Rectal smooth muscle tissue (tissue), 1 donor: ENCODE data around the gene SH3TC2.
A peak's percentile ranks its signal among the peaks of the same experiment; 100 is the strongest.

Experiments
- H3K27ac ChIP-seq: one replicate; pipeline ENCODE4 v1.7.0; 2013; ENCODE audit warnings: low read depth, low read length, inconsistent platforms
- H3K27me3 ChIP-seq: one replicate; pipeline ENCODE4 v1.7.0; 2013; ENCODE audit warnings: low read length; ENCODE audit not compliant: control insufficient read depth, insufficient read depth
- H3K36me3 ChIP-seq: one replicate; pipeline ENCODE4 v1.7.0; 2013; ENCODE audit warnings: low read length; ENCODE audit not compliant: control insufficient read depth, insufficient read depth
- H3K4me1 ChIP-seq: one replicate; pipeline ENCODE4 v1.7.0; 2013; ENCODE audit warnings: low read length; ENCODE audit not compliant: control insufficient read depth, insufficient read depth
- H3K4me3 ChIP-seq: one replicate; pipeline ENCODE4 v1.7.0; 2013; ENCODE audit warnings: low read length
- H3K9ac ChIP-seq: one replicate; pipeline ENCODE4 v1.7.0; 2013; ENCODE audit warnings: low read length

SH3TC2 gene

GRCh38 chr5:148972396-148972795, 90.5 kb downstream of the SH3TC2 start:
- H3K27ac ChIP-seq, result no peak overlapping the region
- no peaks in the 10 kb centered on the region for H3K36me3 ChIP-seq
- H3K4me3 ChIP-seq, result no peak overlapping the region
- H3K27me3 ChIP-seq, result no peaks in the 10 kb centered on the region
- H3K4me1 ChIP-seq, result no peaks in the 10 kb centered on the region
- H3K9ac ChIP-seq, result no peak overlapping the region

GRCh38 chr5:148970876-148971275, 92.0 kb downstream of the SH3TC2 start:
- H3K4me1 ChIP-seq, result no peaks in the 10 kb centered on the region
- H3K27ac ChIP-seq, result no peak overlapping the region
- H3K27me3 ChIP-seq, result no peaks in the 10 kb centered on the region
- no peaks in the 10 kb centered on the region for H3K36me3 ChIP-seq
- H3K9ac ChIP-seq, result no peak overlapping the region
- no peak overlapping the region for H3K4me3 ChIP-seq

- no peak overlapping the region for H3K9ac ChIP-seq
- H3K27ac ChIP-seq, result peak overlapping the region; percentile 42
- no peaks in the 10 kb centered on the region for H3K4me1 ChIP-seq
- no peak overlapping the region for H3K4me3 ChIP-seq
- H3K36me3 ChIP-seq, result no peaks in the 10 kb centered on the region
- H3K27me3 ChIP-seq, result no peaks in the 10 kb centered on the region
These were observed 92.6 kb downstream of the SH3TC2 start for GRCh38 chr5:148970228-148970627.

- no peaks in the 10 kb centered on the region for H3K36me3 ChIP-seq
- no peak overlapping the region for H3K27ac ChIP-seq
- H3K9ac ChIP-seq, result no peak overlapping the region
- H3K4me1 ChIP-seq, result no peaks in the 10 kb centered on the region
- no peak overlapping the region for H3K4me3 ChIP-seq
- H3K27me3 ChIP-seq, result no peaks in the 10 kb centered on the region
These were observed 93.6 kb downstream of the SH3TC2 start for GRCh38 chr5:148969291-148969690.

- no peaks in the 10 kb centered on the region for H3K36me3 ChIP-seq
- H3K4me1 ChIP-seq, result no peaks in the 10 kb centered on the region
- no peak overlapping the region for H3K27ac ChIP-seq
These were observed 94.6 kb downstream of the SH3TC2 start for GRCh38 chr5:148968311-148968710.

DNA sequence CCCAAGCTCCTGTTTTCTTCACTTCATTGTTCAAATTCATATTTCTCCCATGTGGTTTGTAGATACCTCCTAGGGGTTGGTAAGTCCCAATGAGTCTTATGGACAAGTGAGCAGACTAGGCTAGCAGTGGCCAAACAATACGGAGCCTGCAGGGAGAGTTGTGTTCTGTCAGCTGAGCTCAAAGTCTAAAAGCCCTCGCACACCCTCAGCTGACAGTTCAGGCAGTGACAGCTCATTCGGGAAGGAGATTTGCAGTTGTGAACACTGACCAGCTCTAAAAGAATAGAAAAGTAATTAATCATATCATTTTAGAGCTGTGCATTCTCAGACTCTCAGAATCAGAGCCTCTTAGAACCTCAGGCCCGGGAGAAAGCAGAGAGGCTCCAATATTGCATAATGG, 95.1 kb downstream of the SH3TC2 start:
- Histone ChIP-seq H3K4me1 (no peaks in the 10 kb centered on the region), H3K36me3 (no peaks in the 10 kb centered on the region), H3K27me3 (no peaks in the 10 kb centered on the region), H3K4me3 (no peak overlapping the region), H3K9ac (no peak overlapping the region), H3K27ac (no peak overlapping the region)

More at GRCh38 chr5:148968311-148968710, 94.6 kb downstream of the SH3TC2 start:
- no peak overlapping the region for H3K9ac ChIP-seq
- H3K27me3 ChIP-seq, result no peaks in the 10 kb centered on the region
- H3K4me3 ChIP-seq, result no peak overlapping the region

DNA sequence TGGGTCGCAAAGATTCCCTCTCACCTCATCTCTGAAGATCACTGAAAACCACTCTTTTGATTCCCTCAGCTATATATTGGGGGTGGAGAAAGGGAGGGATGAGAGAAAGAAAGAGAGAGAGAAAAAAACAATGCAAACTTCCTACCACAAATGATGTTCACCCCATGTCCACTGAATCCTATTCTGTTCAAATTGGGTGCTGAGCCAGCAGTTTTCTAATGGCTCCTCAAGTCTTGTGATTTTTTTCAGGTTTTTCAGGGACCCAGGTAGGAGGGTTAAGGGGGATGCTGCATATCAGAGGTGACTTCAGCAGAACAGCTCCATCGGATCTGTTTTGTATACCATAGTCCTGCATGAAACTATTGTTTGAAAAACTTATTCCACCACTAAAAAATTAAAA, 95.9 kb downstream of the SH3TC2 start:
- no peak overlapping the region for H3K27ac ChIP-seq
- no peaks in the 10 kb centered on the region for H3K4me1 ChIP-seq
- H3K4me3 ChIP-seq, result no peak overlapping the region
- no peaks in the 10 kb centered on the region for H3K27me3 ChIP-seq
- H3K9ac ChIP-seq, result no peak overlapping the region
- no peaks in the 10 kb centered on the region for H3K36me3 ChIP-seq

DNA sequence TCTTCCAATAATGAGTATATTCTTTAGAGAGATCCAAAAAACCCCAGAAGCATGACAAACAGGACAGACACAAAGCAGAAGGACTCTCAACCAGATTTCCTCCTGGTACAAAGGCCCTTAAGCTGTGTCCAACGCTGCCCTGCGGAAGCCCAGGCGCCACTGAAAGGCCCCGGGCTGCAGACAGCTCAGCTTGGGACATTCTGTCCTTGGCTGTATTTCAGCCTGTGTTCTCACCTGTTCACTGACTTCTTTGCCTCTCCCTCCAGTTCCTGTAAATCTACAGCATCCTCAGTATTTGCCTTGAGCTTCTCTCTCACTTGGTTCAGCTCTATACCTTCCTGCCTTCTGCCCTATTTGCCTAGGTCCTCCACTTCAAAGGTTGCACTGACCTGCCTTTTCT, 96.5 kb downstream of the SH3TC2 start:
- Histone ChIP-seq H3K27me3 (no peaks in the 10 kb centered on the region), H3K27ac (peak overlapping the region; percentile 16), H3K4me3 (no peak overlapping the region), H3K9ac (no peak overlapping the region), H3K36me3 (no peaks in the 10 kb centered on the region), H3K4me1 (no peaks in the 10 kb centered on the region)

GRCh38 chr5:148965511-148966265, 97.2 kb downstream of the SH3TC2 start:
- H3K4me1 ChIP-seq, result no peaks in the 10 kb centered on the region
- H3K9ac ChIP-seq, result no peak overlapping the region
- no peak overlapping the region for H3K4me3 ChIP-seq
- no peaks in the 10 kb centered on the region for H3K36me3 ChIP-seq
- H3K27me3 ChIP-seq, result no peaks in the 10 kb centered on the region
- H3K27ac ChIP-seq, result peak overlapping the region; percentile 16

GRCh38 chr5:148963664-148964063, 99.2 kb downstream of the SH3TC2 start:
- Histone ChIP-seq H3K36me3 (no peaks in the 10 kb centered on the region), H3K27me3 (no peaks in the 10 kb centered on the region), H3K9ac (no peak overlapping the region), H3K4me1 (no peaks in the 10 kb centered on the region), H3K4me3 (no peak overlapping the region), H3K27ac (no peak overlapping the region)

- H3K36me3 ChIP-seq, result no peaks in the 10 kb centered on the region
- no peaks in the 10 kb centered on the region for H3K27me3 ChIP-seq
- H3K9ac ChIP-seq, result no peak overlapping the region
- H3K27ac ChIP-seq, result no peak overlapping the region
- no peak overlapping the region for H3K4me3 ChIP-seq
- no peaks in the 10 kb centered on the region for H3K4me1 ChIP-seq
These were observed 100.0 kb downstream of the SH3TC2 start for GRCh38 chr5:148962761-148963324.

- H3K36me3 ChIP-seq, result no peaks in the 10 kb centered on the region
- no peak overlapping the region for H3K9ac ChIP-seq
- H3K27ac ChIP-seq, result no peak overlapping the region
- no peak overlapping the region for H3K4me3 ChIP-seq
- H3K27me3 ChIP-seq, result no peaks in the 10 kb centered on the region
- no peaks in the 10 kb centered on the region for H3K4me1 ChIP-seq
These were observed 100.7 kb downstream of the SH3TC2 start for GRCh38 chr5:148962200-148962550.
